K562 (cell line): ENCODE measurements around the gene SP2. TPM values are rescaled to one million over a fixed set of nuclear protein-coding genes. Genes with fewer than 3 reads are reported as not detected.

Experiments
- DDX20 ChIP-seq: fragments of 450-650 bp; IDR thresholded peaks from 2 replicates; pipeline ENCODE4 v1.6.1; 2016; ENCODE audit warnings: missing genetic modification characterization, low read depth, mild to moderate bottlenecking, missing compliant biosample characterization, moderate library complexity
- HSF4 ChIP-seq: fragments of 250-450 bp; sonication (Bioruptor Pico); IDR thresholded peaks from 2 replicates; pipeline ENCODE4 v2.1.2; 2022; ENCODE audit warnings: mild to moderate bottlenecking, moderate library complexity, borderline replicate concordance
- KLF6 ChIP-seq: fragments of 250-450 bp; sonication (Bioruptor Pico); IDR thresholded peaks from 2 replicates; pipeline ENCODE4 v1.4.0; 2020; ENCODE audit warnings: mild to moderate bottlenecking, moderate library complexity, borderline replicate concordance
- NEUROD1 ChIP-seq: fragments of 150-350 bp; IDR thresholded peaks from 2 replicates; pipeline ENCODE4 v1.6.1; 2014; ENCODE audit warnings: borderline replicate concordance, low read length, low read depth; ENCODE audit not compliant: partially characterized antibody
- RBM15 ChIP-seq: fragments of 200-400 bp; formaldehyde crosslinking; IDR thresholded peaks from 2 replicates; pipeline ENCODE4 v1.6.1; 2018; ENCODE audit warnings: mild to moderate bottlenecking, low read length, moderate library complexity; ENCODE audit not compliant: insufficient read depth
- RBM39 ChIP-seq: fragments of 200-400 bp; formaldehyde crosslinking; optimal IDR thresholded peaks from 2 replicates; pipeline ENCODE3; 2018; ENCODE audit warnings: low read depth, low read length
- SRSF1 ChIP-seq: fragments of 200-400 bp; formaldehyde crosslinking; IDR thresholded peaks from 2 replicates; pipeline ENCODE4 v1.6.1; 2017; ENCODE audit warnings: mild to moderate bottlenecking, low read depth, low read length, moderate library complexity
- U2AF1 ChIP-seq: fragments of 200-400 bp; formaldehyde crosslinking; optimal IDR thresholded peaks from 2 replicates; pipeline ENCODE3; 2017; ENCODE audit warnings: mild to moderate bottlenecking, low read depth, low read length, moderate library complexity
- ZC3H8 ChIP-seq: fragments of 450-650 bp; IDR thresholded peaks from 2 replicates; pipeline ENCODE4 v1.6.1; 2017
- ZNF764 ChIP-seq: fragments of 250-450 bp; sonication (Bioruptor Pico); IDR thresholded peaks from 2 replicates; pipeline ENCODE4 v1.4.0; 2020; ENCODE audit warnings: low read depth, mild to moderate bottlenecking, moderate library complexity
- polyA plus RNA-seq, 8 experiments: library from polyadenylated mRNA; depleted of rRNA in 4 of 8; stranded (reverse) in 5 of 8; unstranded in 3 of 8; fragments of >200 nt; fragmentation: Nextera tagmentation in 2 of 8; fragmentation: Illumina TruSeq in 1 of 8; extraction: Ambion mirVana in 2 of 8; extraction: Trizol in 1 of 8; gene quantifications; 2 replicates each; pipeline versions ENCODE4 v1.2.1 to v1.2.3, GENCODE V29; 2011 to 2014; ENCODE audit warnings: inconsistent platforms in 1 of 8, missing spikeins in 1 of 8
- total RNA-seq, 7 experiments: library from RNA; depleted of rRNA in 6 of 7; stranded (reverse); fragments of >200 nt in 6 of 7; fragmentation: Illumina TruSeq in 2 of 7; extraction: Trizol in 2 of 7; gene quantifications; 2 replicates each; pipeline versions ENCODE4 v1.2.1 to v1.2.3, GENCODE V29; 2011 to 2021; ENCODE audit warnings: low replicate concordance in 1 of 7
- TF ChIP-seq, protein P1 (sequence below): sonication (generic); formaldehyde crosslinking; IDR thresholded peaks from 2 replicates; pipeline ENCODE4 v1.8.1; 2023; ENCODE audit warnings: mild to moderate bottlenecking, missing genetic modification reagents, moderate library complexity
- TF ChIP-seq, protein P2 (sequence below): sonication (generic); formaldehyde crosslinking; IDR thresholded peaks from 2 replicates; pipeline ENCODE4 v1.8.0; 2022; ENCODE audit warnings: mild to moderate bottlenecking, missing genetic modification reagents
- TF ChIP-seq, protein P3 (sequence below): fragments of 450-650 bp; IDR thresholded peaks from 2 replicates; pipeline ENCODE4 v1.7.1; 2018; ENCODE audit warnings: mild to moderate bottlenecking, low read depth; ENCODE audit not compliant: partially characterized antibody
- TF ChIP-seq, protein P4 (sequence below): fragments of 250-450 bp; sonication (Bioruptor Pico); IDR thresholded peaks from 2 replicates; pipeline ENCODE4 v1.5.0; 2022; ENCODE audit warnings: mild to moderate bottlenecking
- TF ChIP-seq, protein P5 (sequence below): IDR thresholded peaks from 2 replicates; pipeline ENCODE4 v1.6.1; 2011; ENCODE audit not compliant: insufficient read length; ENCODE audit errors: extremely low read depth
- TF ChIP-seq, protein P6 (sequence below): sonication (generic); formaldehyde crosslinking; IDR thresholded peaks from 2 replicates; pipeline ENCODE4 v1.8.0; 2022; ENCODE audit warnings: missing genetic modification reagents, mild to moderate bottlenecking, borderline replicate concordance

Gene SP2
- total and polyA plus RNA-seq, 9 of the 15 experiments (the other 6 are each of a cell fraction or from before 2014, with no cell fraction given) = 0.77 to 22.3 (median 2.3) TPM

DNA sequence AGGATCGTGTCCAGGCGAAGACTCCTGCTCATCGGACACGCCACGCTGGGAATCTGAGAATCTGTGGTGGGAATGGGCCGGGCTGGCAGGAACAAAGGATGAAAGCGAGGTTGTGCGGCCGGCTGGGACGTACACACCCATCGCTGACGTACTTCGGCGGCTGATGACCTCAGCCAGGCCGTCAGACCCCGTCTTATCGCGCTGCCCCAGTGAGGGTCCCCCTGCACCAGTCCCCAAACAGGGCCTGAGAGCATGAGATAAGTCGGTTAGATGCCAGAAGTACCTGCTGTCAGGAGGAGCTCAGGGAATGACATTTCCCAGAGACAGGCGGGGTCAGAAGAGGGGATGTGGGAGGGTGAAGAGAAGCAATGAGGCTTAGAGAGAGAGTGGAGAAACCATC is 29.1 kb upstream of the SP2 start (continued):
- TF ChIP-seq, protein P1, sequence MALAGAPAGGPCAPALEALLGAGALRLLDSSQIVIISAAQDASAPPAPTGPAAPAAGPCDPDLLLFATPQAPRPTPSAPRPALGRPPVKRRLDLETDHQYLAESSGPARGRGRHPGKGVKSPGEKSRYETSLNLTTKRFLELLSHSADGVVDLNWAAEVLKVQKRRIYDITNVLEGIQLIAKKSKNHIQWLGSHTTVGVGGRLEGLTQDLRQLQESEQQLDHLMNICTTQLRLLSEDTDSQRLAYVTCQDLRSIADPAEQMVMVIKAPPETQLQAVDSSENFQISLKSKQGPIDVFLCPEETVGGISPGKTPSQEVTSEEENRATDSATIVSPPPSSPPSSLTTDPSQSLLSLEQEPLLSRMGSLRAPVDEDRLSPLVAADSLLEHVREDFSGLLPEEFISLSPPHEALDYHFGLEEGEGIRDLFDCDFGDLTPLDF = no peak
- TF ChIP-seq DDX20 (tag) = no peak
- peak; percentile 56; the same call in 1 of the 2 replicates for TF ChIP-seq KLF6 (CRISPR knock-in tag)
- TF ChIP-seq ZC3H8 = no peak
- TF ChIP-seq HSF4 = no peak
- no peak for TF ChIP-seq SRSF1
- no peak for TF ChIP-seq ZNF764
- no peak for TF ChIP-seq RBM15
- peak; percentile 92 for TF ChIP-seq NEUROD1
- TF ChIP-seq, protein P2, sequence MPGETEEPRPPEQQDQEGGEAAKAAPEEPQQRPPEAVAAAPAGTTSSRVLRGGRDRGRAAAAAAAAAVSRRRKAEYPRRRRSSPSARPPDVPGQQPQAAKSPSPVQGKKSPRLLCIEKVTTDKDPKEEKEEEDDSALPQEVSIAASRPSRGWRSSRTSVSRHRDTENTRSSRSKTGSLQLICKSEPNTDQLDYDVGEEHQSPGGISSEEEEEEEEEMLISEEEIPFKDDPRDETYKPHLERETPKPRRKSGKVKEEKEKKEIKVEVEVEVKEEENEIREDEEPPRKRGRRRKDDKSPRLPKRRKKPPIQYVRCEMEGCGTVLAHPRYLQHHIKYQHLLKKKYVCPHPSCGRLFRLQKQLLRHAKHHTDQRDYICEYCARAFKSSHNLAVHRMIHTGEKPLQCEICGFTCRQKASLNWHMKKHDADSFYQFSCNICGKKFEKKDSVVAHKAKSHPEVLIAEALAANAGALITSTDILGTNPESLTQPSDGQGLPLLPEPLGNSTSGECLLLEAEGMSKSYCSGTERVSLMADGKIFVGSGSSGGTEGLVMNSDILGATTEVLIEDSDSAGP (CRISPR knock-in tag) = no peak
- TF ChIP-seq, protein P3, sequence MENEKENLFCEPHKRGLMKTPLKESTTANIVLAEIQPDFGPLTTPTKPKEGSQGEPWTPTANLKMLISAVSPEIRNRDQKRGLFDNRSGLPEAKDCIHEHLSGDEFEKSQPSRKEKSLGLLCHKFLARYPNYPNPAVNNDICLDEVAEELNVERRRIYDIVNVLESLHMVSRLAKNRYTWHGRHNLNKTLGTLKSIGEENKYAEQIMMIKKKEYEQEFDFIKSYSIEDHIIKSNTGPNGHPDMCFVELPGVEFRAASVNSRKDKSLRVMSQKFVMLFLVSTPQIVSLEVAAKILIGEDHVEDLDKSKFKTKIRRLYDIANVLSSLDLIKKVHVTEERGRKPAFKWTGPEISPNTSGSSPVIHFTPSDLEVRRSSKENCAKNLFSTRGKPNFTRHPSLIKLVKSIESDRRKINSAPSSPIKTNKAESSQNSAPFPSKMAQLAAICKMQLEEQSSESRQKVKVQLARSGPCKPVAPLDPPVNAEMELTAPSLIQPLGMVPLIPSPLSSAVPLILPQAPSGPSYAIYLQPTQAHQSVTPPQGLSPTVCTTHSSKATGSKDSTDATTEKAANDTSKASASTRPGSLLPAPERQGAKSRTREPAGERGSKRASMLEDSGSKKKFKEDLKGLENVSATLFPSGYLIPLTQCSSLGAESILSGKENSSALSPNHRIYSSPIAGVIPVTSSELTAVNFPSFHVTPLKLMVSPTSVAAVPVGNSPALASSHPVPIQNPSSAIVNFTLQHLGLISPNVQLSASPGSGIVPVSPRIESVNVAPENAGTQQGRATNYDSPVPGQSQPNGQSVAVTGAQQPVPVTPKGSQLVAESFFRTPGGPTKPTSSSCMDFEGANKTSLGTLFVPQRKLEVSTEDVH = peak; percentile 82
- TF ChIP-seq, protein P4, sequence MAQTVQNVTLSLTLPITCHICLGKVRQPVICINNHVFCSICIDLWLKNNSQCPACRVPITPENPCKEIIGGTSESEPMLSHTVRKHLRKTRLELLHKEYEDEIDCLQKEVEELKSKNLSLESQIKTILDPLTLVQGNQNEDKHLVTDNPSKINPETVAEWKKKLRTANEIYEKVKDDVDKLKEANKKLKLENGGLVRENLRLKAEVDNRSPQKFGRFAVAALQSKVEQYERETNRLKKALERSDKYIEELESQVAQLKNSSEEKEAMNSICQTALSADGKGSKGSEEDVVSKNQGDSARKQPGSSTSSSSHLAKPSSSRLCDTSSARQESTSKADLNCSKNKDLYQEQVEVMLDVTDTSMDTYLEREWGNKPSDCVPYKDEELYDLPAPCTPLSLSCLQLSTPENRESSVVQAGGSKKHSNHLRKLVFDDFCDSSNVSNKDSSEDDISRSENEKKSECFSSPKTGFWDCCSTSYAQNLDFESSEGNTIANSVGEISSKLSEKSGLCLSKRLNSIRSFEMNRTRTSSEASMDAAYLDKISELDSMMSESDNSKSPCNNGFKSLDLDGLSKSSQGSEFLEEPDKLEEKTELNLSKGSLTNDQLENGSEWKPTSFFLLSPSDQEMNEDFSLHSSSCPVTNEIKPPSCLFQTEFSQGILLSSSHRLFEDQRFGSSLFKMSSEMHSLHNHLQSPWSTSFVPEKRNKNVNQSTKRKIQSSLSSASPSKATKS (CRISPR knock-in tag) = no peak
- TF ChIP-seq U2AF1 = no peak
- no peak for TF ChIP-seq RBM39
- TF ChIP-seq, protein P5, sequence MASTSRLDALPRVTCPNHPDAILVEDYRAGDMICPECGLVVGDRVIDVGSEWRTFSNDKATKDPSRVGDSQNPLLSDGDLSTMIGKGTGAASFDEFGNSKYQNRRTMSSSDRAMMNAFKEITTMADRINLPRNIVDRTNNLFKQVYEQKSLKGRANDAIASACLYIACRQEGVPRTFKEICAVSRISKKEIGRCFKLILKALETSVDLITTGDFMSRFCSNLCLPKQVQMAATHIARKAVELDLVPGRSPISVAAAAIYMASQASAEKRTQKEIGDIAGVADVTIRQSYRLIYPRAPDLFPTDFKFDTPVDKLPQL = no peak
- TF ChIP-seq, protein P6, sequence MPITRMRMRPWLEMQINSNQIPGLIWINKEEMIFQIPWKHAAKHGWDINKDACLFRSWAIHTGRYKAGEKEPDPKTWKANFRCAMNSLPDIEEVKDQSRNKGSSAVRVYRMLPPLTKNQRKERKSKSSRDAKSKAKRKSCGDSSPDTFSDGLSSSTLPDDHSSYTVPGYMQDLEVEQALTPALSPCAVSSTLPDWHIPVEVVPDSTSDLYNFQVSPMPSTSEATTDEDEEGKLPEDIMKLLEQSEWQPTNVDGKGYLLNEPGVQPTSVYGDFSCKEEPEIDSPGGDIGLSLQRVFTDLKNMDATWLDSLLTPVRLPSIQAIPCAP (CRISPR knock-in tag) = no peak
